Rectal smooth muscle tissue (tissue), 1 donor: ENCODE results near the gene PTGR3.

Source experiments
- H3K27ac ChIP-seq: one replicate; pipeline ENCODE4 v1.7.0; 2013; ENCODE audit warnings: low read depth, low read length, inconsistent platforms
- H3K27me3 ChIP-seq: one replicate; pipeline ENCODE4 v1.7.0; 2013; ENCODE audit warnings: low read length; ENCODE audit not compliant: control insufficient read depth, insufficient read depth
- H3K36me3 ChIP-seq: one replicate; pipeline ENCODE4 v1.7.0; 2013; ENCODE audit warnings: low read length; ENCODE audit not compliant: control insufficient read depth, insufficient read depth
- H3K4me1 ChIP-seq: one replicate; pipeline ENCODE4 v1.7.0; 2013; ENCODE audit warnings: low read length; ENCODE audit not compliant: control insufficient read depth, insufficient read depth
- H3K4me3 ChIP-seq: one replicate; pipeline ENCODE4 v1.7.0; 2013; ENCODE audit warnings: low read length
- H3K9ac ChIP-seq: one replicate; pipeline ENCODE4 v1.7.0; 2013; ENCODE audit warnings: low read length

PTGR3 gene

DNA sequence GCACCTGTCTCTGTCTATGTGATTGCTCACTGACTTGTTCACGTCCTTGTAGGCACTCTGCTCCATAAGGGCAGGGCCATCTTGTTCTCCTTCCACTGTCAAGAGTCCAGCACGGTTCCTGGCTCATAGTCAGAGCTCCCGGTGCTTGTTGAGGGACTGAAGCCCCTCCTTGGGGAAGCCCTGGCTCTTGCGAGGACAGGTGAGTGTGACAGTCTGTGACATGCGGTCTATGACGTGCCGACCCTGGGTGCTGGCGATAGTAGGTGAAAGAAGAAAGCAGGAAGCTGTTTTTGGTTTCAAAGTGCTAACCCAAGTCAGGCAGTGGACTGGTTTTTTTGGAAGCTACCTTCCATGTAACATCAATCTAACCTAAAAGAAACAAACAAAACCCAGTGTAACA is 20.5 kb upstream of the PTGR3 start:
- no peak overlapping the region for H3K9ac ChIP-seq
- no peaks in the 10 kb centered on the region for H3K36me3 ChIP-seq
- H3K4me1 ChIP-seq, result peaks cover 19% of the 10 kb centered on the region
- H3K27me3 ChIP-seq, result no peaks in the 10 kb centered on the region
- H3K27ac ChIP-seq, result peak overlapping the region; percentile 8
- no peak overlapping the region for H3K4me3 ChIP-seq

DNA sequence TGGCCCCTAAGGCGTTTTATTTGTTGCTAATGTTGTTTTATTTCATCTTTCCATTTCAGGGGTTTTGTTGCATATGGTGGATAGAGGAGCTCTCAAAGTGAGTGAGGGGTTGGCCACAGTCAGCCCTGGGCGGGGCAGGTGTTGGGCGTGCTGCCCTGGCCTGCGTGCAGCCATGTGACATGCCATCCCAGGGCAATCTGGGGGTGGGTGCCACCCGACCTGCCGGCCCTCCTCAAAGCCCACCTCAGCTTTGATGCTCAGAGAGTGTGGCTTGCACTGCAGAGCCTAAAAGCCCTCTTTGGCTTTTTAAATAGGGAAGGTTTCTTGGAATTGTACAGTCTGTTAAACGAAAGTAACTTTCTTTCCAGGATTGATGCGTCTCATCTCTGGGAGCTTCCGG is 20.0 kb upstream of the PTGR3 start:
- Histone ChIP-seq H3K4me3 (no peak overlapping the region), H3K27me3 (no peaks in the 10 kb centered on the region), H3K27ac (no peak overlapping the region), H3K36me3 (no peaks in the 10 kb centered on the region), H3K9ac (no peak overlapping the region), H3K4me1 (peaks cover 19% of the 10 kb centered on the region)

DNA sequence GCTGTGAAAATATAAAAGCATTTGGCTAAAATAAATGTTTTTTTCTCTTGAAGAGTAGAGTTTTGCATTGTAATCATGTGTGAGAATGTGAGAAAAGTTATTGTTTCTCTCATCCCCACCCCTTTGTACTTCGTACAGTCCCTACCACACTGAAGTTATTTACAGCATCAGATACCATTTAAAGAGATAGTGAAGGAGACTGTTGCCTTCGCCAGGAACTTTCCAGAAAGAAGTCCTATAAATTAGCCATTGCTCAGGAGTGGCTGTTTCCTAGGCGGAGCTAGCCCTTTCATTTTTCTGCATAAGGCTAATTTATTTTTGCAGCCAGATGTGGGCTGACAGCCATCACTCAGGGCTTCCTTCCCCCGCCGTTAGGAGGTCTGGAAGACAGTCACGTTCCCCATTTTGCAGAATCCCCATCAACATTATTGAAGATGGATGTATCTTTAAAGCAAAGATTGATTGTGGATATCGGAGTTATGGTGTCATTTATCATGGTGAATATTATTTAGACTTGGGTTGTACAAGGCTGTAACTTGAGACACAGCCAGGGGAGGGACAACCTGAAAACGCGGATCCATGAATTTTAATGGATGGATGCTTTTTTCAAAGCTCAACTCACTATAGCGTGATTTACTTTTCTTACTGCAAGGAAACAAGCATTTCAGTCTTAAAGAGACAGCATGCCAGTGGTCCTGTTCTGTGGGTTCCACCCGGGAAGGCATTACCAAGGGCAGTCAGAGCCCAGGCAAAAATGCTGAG is 18.8 kb upstream of the PTGR3 start:
- Histone ChIP-seq H3K4me3 (peak overlapping the region; percentile 15), H3K9ac (no peak overlapping the region)

DNA sequence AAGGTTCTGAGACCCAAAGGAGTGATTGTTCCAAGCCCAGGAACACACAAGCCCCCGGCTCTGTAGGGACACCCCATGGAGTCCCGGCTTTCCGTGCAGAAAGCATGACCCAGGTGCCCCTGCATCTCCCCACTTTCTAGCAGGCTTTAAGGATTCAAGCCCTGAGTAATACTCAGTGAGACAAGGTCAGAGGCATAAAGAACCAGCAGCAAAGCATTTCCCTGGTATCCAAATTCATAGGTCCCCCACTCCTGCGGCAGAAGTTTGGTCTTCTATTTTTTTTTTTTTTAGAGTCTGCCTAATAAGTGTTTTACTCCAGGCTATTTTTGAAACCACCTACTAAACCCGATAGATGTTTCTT is 18.0 kb upstream of the PTGR3 start:
- no peak overlapping the region for H3K9ac ChIP-seq

More for the DNA sequence above, 18.8 kb upstream of the PTGR3 start:
- peaks cover 23% of the 10 kb centered on the region for H3K4me1 ChIP-seq
- no peaks in the 10 kb centered on the region for H3K36me3 ChIP-seq
- no peak overlapping the region for H3K27ac ChIP-seq
- no peaks in the 10 kb centered on the region for H3K27me3 ChIP-seq

DNA sequence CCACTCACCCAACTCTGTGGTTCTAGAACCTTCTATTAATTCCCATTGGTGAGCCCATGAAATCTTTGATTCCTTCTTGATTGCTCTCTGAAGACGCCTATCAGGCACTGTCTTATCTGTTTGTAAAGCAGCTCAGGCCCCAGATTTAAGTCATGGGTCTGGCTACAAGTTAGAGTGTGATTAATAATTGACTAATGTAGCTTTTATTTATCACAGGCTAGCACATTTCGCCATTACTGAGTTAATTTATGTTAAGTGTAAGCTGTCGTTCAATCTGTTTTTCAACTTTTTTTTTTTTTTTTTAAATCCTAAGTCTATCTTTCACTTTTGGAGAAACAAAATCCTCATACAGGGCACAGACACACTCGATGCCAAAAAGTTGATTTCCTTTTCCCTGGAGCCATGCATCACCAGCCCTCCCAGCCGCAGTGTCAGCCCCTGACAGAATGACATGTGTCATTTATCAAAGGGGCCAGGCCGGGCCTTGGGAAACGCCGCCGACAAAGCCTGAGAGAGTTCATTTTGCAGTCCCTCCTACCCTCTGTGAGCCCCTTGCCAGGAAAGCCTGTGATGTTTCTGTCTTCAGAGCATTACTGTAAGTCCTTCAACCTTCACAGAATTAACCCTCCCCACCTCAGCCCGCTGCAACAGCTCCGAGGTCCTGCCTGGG is 17.5 kb upstream of the PTGR3 start:
- Histone ChIP-seq H3K27ac (peak overlapping the region; percentile 10), H3K9ac (no peak overlapping the region), H3K4me3 (peak overlapping the region; percentile 31), H3K27me3 (no peaks in the 10 kb centered on the region), H3K36me3 (no peaks in the 10 kb centered on the region), H3K4me1 (peaks cover 26% of the 10 kb centered on the region)

More for the DNA sequence above, 18.0 kb upstream of the PTGR3 start:
- peak overlapping the region; percentile 31 for H3K4me3 ChIP-seq
- peaks cover 23% of the 10 kb centered on the region for H3K4me1 ChIP-seq
- H3K36me3 ChIP-seq, result no peaks in the 10 kb centered on the region
- peak overlapping the region; percentile 10 for H3K27ac ChIP-seq
- no peaks in the 10 kb centered on the region for H3K27me3 ChIP-seq

DNA sequence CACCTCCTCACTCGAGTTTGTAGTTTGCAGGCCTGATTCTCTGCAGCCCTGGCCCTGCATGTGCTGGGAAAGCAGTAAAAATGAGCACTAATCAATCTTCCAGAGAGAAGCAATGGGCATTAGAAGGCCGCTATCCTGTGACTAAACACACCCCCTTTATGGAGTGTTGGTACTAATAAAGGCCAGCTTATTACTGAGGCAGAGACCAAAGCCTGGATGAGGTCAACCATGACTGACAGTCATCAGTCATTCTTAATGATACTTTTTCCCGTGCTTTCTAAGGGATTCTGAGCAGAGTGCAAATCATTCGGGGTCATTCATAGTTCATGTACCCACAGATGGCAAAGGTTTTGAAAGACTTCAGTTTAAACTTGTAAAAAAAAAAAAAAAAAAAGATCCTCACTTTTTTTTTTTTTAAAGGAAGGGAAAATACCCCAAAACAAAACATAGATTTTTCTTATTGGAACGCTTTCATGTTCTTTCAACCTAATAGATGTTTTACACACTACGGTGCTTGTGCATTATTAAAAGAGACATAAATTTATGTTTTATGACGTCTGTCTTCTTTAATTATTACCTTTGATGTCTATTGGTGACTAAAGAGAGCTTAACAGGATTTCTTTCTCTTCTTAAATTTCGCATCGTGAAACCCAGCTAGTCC is 14.9 kb upstream of the PTGR3 start:
- Histone ChIP-seq H3K36me3 (no peaks in the 10 kb centered on the region), H3K9ac (no peak overlapping the region), H3K4me3 (no peak overlapping the region), H3K27me3 (no peaks in the 10 kb centered on the region), H3K4me1 (peaks cover 34% of the 10 kb centered on the region), H3K27ac (peak overlapping the region; percentile 56)

DNA sequence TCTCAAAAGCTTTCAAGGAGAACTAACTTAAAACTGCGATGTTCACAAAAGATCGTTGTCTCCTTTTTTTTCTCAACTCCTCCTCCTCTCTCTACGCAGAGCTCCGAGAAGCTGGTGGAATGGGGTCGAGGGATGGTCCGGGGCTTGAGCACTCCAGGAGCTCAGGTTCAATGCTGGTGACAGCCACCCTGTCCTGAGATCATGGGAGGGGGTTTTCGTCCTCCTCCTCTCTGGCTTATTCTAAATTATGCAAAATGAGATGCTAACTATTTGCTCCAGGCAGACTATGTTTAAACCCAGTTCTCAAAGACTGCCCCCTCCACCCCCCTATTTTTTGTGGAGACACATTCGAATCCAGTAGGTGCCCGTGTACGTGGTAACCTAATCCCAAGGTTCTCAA is 13.5 kb upstream of the PTGR3 start:
- H3K4me3 ChIP-seq, result no peak overlapping the region
- peaks cover 24% of the 10 kb centered on the region for H3K4me1 ChIP-seq
- no peak overlapping the region for H3K27ac ChIP-seq
- no peaks in the 10 kb centered on the region for H3K36me3 ChIP-seq
- no peaks in the 10 kb centered on the region for H3K27me3 ChIP-seq
- no peak overlapping the region for H3K9ac ChIP-seq

DNA sequence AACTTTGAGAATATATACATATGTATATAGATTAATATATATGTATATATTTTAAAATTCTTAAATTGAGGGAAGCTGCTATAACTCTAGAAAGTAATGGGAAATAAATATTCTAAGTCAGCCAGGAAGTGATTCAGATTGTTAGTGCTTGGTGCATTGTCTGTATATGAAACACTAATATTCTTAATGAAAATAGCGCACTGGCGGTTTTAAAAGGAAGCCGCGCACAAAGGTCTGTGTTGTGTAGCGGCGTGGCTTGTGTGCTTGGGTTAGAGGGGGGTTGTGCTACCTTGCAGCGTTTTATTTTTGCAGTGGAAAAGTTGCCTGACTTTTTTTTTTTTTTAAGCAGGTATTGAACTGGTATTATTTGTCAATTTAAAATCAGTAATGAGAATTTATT is 13.0 kb upstream of the PTGR3 start:
- Histone ChIP-seq H3K27ac (no peak overlapping the region), H3K27me3 (no peaks in the 10 kb centered on the region), H3K4me1 (peaks cover 18% of the 10 kb centered on the region), H3K9ac (no peak overlapping the region), H3K36me3 (no peaks in the 10 kb centered on the region), H3K4me3 (no peak overlapping the region)

DNA sequence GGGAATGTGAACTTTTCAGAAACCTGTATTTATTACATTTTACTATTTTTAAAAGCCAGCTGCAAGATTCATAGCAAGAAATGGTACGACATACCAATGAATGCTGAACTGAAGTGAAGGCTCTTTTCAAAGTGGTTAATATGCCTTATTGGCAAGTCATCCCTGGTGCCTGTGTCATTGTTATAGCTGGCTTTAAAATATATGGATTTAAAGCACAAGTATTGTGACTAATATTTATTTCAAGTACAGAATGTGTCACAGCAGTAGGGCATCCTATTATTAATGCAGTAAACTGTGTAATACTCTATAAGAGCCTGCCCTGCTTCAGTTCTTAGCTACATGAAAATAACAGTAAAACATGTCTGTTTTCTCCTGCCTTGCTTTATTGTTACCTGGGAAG is 12.5 kb upstream of the PTGR3 start:
- H3K4me3 ChIP-seq, result no peak overlapping the region
- H3K27ac ChIP-seq, result no peak overlapping the region
- H3K9ac ChIP-seq, result no peak overlapping the region
- no peaks in the 10 kb centered on the region for H3K27me3 ChIP-seq
- no peaks in the 10 kb centered on the region for H3K36me3 ChIP-seq
- H3K4me1 ChIP-seq, result peaks cover 15% of the 10 kb centered on the region

DNA sequence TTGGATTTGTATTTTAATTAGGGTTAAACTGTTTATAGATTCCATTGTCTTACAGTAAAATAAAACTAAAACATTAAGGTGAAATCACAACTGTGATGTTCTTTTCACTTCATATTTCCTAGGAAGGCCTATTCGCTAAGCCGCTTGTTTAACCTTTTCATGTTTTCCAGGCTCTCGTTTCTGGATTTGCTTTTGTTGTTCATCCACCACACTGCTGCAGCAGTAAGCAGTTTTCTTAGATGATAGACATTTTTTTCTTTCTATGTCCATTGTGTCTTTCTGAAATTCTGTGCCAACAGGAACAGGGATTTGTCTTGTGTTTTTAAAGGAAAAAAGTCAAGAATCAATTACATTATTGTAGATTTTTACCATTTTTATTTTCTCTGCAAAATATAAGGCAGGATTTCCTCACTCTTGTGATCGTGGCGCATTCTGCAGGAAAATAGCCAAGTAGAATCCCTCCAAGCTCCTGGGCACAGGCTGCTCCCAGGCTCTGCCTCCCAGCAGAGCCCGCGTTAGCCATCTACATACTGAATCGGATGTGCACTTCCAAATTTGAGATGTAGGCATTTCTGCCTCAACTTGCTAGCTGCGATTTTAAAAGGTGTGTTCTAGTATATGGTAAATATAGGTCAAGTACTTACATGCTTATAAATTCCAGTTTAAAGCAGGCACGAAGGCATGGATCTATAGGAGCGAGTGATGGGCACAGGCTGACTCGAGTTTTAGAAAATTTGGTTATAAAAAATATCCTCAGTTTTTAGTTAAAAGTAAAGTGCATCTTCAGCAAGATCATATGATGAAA is 11.8 kb upstream of the PTGR3 start:
- Histone ChIP-seq H3K4me1 (peaks cover 15% of the 10 kb centered on the region), H3K4me3 (no peak overlapping the region), H3K27me3 (no peaks in the 10 kb centered on the region), H3K9ac (no peak overlapping the region), H3K27ac (peak overlapping the region; percentile 40), H3K36me3 (no peaks in the 10 kb centered on the region)

DNA sequence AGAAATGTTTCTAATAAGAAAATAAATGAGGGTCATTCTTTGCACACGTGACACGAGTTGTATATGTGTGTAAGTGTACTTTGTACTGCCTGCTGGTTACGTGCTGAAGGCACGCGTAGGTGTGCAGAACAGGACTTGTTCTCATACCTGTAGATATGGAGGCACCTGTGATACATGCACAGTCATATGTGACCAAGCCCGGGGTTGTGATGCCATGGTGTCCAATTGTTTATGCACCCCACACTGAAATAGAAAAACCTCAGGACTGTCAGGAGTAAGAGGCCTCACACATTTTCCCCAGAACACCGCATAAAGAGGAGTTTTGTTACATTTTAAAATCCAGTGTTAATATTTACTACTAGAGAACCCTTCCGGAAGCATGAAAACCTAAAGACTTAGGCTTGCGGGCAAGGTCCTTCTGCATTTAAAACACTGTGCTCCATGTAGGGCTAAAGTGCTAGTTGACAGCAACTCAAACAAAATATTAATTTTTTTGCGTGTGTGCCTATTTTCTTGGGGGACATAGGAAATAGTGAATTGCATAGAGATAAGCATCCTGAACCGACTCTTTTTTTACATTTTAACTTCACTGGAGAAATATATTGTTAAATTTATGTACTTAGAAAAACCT is 10.9 kb upstream of the PTGR3 start:
- Histone ChIP-seq H3K4me1 (peaks cover 15% of the 10 kb centered on the region), H3K27me3 (no peaks in the 10 kb centered on the region), H3K4me3 (peak overlapping the region; percentile 16), H3K27ac (peak overlapping the region; percentile 12), H3K9ac (no peak overlapping the region), H3K36me3 (no peaks in the 10 kb centered on the region)
